NCI-H1436 treated with DMSO at 0.1 percent for 48 hours (cell line): Measurements from ENCODE around the gene NCKAP5L.
"Not testable (repeated sequence)": the region's sequence is repeated elsewhere in the genome, so short reads cannot be mapped to it uniquely, and the experiment has no call there.

ENCODE experiments used
- DNase-seq: peaks from one replicate; lab custom pipeline; 2025; lab: John Stamatoyannopoulos, UW

Gene NCKAP5L, protein sequence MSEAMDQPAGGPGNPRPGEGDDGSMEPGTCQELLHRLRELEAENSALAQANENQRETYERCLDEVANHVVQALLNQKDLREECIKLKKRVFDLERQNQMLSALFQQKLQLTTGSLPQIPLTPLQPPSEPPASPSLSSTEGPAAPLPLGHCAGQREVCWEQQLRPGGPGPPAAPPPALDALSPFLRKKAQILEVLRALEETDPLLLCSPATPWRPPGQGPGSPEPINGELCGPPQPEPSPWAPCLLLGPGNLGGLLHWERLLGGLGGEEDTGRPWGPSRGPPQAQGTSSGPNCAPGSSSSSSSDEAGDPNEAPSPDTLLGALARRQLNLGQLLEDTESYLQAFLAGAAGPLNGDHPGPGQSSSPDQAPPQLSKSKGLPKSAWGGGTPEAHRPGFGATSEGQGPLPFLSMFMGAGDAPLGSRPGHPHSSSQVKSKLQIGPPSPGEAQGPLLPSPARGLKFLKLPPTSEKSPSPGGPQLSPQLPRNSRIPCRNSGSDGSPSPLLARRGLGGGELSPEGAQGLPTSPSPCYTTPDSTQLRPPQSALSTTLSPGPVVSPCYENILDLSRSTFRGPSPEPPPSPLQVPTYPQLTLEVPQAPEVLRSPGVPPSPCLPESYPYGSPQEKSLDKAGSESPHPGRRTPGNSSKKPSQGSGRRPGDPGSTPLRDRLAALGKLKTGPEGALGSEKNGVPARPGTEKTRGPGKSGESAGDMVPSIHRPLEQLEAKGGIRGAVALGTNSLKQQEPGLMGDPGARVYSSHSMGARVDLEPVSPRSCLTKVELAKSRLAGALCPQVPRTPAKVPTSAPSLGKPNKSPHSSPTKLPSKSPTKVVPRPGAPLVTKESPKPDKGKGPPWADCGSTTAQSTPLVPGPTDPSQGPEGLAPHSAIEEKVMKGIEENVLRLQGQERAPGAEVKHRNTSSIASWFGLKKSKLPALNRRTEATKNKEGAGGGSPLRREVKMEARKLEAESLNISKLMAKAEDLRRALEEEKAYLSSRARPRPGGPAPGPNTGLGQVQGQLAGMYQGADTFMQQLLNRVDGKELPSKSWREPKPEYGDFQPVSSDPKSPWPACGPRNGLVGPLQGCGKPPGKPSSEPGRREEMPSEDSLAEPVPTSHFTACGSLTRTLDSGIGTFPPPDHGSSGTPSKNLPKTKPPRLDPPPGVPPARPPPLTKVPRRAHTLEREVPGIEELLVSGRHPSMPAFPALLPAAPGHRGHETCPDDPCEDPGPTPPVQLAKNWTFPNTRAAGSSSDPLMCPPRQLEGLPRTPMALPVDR (N-terminal part only)

GRCh38 chr12:49828133-49829091 is at the start of gene NCKAP5L:
Gene NCKAP5L, minus strand, starts transcription at chr12:49828413. Its CDS starts 24,369 bp downstream, at chr12:49804044.
- DNase-seq: peak; percentile 52

DNA sequence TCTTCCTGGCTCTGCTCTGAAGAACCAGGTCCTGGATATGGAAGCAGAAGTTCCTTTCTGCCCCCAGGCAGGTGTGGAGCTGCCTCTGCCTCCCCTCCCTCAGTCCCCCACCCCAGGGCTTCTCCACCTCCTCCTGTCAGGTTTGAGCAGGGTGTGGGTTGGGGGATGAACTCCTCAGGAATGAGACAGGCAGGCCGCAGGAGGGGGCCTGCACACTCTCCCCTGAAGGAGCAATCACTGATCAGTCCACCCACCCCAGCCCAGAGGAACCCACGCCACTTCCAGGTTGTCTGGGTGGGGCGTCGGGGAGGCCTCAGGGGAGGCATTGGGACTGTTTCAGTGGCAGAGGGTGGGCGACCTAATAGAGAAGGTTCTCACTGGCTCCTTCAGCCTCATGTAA is 48.9 kb upstream of the NCKAP5L start:
- no peak for DNase-seq

- no peak for DNase-seq
These were observed 47.9 kb upstream of the NCKAP5L start for GRCh38 chr12:49876070-49876469.

- DNase-seq: no peak
These were observed 47.0 kb upstream of the NCKAP5L start for GRCh38 chr12:49875115-49875720.

GRCh38 chr12:49874142-49874897 is 46.1 kb upstream of the NCKAP5L start:
- DNase-seq: no peak

GRCh38 chr12:49873361-49873934 is 45.2 kb upstream of the NCKAP5L start:
- DNase-seq: no peak

DNA sequence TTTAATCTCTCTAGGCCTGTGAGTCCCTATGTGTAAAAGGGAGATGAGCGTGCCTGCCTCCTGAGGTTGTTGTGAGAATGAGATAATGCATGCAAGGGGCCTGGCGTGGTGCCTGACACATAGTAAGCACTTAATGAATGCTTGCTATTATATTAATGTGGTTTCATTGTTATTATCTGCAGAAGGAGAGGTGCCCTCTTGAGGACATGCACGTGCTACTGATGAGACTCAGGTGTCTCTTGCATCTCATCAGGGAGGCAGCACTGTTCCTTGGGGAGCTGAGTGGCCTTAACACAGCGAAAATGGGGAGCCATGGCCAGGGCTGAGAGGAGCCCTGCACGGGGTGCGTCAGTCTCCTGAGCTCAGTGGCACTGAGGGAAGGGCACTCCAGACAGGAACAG is 44.6 kb upstream of the NCKAP5L start:
- no peak for DNase-seq

GRCh38 chr12:49872381-49872780 is 44.2 kb upstream of the NCKAP5L start:
- no peak for DNase-seq

DNA sequence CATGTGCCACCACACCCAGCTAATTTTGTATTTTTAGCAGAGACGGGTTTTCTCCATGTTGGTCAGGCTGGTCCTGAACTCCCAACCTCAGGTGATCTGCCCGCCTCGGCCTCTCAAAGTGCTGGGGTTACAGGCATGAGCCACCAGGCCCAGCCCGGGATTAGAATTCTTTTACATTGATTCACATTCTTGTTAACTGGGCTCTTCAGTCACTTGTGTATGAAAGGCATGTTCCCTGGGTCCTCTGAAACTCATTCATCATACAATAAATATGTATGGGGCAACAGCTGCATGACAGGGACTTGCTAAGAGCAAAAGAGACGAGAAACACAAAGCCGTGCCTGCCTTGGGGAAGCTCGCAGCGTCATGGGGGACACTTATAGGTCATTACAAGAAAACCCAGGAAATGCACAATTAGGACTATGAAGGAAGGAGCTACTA is 43.6 kb upstream of the NCKAP5L start:
- not testable (repeated sequence) for DNase-seq

- DNase-seq: no peak
These were observed 43.0 kb upstream of the NCKAP5L start for GRCh38 chr12:49871263-49871561.

DNA sequence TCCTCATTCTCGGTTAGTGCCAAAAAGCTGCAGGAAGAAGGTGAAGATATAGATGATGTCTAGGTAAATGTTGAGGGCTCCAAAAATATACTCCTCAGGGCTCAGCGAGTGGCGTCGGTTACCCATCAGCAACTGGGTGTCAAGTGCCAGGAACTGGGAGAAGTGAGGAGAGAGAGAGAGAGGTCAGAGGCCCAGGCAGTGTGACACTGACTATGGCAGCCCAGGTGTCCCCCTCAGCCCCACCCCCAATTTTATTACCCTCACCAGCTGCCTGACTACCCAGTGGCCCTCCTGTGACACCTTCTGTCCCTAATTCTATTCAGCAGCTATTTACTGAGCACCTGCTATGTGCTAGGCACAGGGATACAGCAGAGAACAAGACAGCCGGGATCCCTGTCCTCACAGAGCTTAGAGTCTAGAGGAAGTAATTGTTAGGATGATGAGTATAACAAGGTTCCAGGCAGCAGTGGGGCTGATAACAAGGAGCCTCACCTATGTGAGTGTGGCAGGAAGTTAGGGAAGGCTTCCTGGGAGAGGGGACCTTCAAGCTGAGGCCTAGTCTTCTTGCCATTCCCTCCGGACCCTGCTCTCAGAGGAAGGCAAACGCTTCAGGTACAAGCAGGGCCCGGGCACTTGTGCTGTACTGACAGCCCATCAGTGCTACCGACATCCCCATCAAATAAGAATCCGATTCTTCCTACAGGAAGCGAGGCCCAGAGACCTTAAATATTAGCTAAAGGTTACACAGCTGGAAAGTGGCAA is 42.5 kb upstream of the NCKAP5L start:
- no peak for DNase-seq

DNA sequence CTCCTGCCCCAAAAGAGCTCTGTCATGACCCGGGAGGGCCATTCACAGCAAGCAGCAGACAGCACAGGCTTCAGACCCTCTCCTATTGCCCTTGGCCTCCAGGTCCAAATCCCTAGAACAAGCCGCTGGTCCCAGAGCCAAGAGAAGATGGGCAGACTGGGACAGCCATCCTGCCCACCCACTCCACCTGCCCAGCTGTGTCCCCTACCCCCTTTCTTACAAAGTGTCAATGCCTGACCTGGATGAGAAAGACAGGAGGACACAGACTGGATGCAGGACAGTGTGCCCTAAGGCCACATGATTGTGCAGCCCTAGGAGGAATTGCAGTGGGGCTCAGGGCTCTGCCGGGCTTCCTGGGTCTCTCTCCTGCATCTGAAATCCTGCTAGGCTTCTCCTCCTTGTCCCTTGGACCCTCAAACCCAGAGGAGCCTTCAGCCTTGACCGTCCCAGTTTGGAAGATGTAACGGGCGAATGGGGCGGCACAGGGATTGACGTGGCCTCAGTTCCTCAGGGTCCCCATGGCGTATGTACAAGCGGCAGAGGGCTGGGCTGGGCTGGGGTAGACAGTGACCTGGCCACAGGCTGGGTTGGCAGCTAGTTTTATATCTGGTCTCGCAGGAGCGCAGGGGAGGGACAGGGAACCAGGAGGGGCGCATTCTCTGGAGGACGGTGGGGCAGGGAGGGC is 41.7 kb upstream of the NCKAP5L start:
- DNase-seq: no peak

DNA sequence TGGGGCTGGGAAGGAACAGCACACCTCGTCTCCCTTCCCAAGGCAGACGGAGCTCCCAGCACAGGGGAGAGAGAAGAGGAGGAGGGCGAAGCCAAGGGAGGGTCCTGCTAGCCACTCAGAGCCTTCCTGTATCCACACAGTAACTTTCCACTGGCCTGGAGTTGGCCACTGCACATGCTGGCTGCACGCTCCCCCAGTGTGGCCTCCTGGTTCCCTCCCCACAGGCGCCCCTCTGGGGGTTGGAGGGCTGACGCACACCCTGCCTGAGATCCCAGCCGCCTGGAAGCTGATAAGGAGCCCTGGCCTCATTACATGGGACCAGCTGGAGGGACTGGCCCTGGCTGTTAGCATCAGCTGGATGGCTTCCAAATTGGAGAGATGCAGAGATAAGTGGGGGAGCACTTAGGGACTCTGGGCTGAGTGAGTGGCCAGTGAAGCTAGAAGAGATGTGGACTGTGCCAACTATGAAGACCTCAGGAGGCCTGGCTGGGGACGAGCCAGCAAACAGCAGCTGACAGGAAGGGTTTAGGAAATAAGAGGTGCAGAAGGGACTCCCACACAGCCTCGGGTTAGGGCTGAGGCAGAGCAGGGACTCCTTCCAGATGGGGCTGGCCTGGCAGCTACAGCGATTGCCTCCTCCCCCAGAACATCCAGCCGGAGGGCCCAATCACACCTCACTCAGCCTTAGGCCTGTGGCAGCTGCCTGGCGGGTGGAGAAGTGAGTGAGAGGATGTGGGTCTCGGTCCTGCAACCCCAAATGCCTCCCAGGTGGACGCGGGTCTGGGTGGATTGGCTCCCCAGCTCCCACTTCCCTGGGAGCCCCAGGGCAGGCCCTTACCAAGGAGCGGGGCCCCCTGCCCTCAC is 41.0 kb upstream of the NCKAP5L start:
- DNase-seq: peak; percentile 47

DNA sequence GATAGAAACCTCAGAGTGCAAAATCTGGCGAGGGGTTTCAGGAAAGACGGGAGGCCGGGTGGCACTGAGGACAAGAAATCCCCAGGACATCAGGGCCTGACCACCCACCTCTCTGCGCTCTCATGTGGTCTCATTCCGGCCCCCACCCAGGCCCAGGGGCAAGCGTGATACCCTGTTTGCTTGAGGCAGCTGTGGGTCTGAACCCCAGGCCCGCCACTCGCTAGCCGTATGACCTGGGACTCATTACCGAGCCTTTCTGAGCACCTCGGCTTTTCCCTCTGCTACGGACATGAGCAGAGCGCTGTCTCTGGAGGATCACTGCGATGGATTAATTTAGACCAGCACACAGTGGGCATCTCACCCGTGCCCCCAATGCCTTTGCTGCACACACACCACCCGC is 40.2 kb upstream of the NCKAP5L start:
- no peak for DNase-seq

DNA sequence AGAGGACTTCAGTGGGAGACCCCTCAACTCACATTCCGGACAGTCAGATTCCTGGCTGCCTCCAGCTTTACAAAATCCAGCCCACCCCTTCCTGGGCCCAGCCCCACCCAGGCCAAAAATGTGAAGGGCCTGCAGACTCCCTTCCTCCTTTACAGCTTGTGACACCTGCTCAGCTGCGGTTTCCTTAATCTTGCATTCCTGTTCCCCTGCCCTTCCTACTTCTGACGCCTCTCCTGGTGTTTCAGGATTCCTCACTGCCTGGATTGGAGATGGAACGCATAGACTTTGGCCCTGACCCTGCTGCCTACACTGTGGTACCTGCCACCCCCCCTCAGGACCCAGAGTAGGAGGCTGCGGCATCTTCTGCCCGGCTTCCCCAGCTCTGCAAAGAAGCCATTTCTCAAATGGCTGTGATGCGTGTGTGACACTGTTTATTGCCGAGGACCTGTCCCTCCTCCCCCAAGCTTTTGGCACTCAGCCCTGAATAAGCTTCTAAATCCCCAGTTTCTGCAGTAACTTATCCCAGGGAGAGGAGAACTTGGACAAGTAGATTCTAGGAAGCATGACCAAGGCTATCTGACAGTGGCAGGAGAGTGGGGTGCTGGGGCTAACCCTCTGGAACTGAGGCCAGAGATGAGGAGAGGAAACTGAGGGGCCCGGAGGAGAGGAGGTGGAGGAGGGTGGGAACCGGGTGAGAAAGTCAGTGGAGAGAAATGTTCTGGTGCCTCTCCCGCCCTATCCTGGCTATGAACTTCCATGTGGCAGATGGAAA is 39.5 kb upstream of the NCKAP5L start:
- no peak for DNase-seq

- no peak for DNase-seq
These were observed 38.8 kb upstream of the NCKAP5L start for GRCh38 chr12:49866859-49867569.
